Measurements from ENCODE around the gene SF3B4. TPM values are rescaled to one million over a fixed set of nuclear protein-coding genes. Genes with fewer than 3 reads are reported as not detected.

SF3B4 gene
- total RNA-seq, 1 donor from 2014 or later: 72.2 TPM

GRCh38 chr1:149926296-149926695, 1.3 kb downstream of the SF3B4 start:
- H3K9me3 Mint-ChIP-seq: no peaks in the 10 kb centered on the region
- no peaks in the 10 kb centered on the region for H3K27me3 Mint-ChIP-seq
- peaks cover 17% of the 10 kb centered on the region for H3K4me1 Mint-ChIP-seq (ENCODE audit: unreplicated experiment)
- no peak overlapping the region for H3K27ac Mint-ChIP-seq
- peak overlapping the region; percentile 99 for H3K4me3 Mint-ChIP-seq
- no peak for DNase-seq (ENCODE audit: extremely low spot score, unreplicated experiment)
- H3K36me3 Mint-ChIP-seq: peaks cover 41% of the 10 kb centered on the region
- TF ChIP-seq CTCF (conservative IDR thresholded peaks at IDR 0.05): no peak

GRCh38 chr1:149925751-149926150, 1.9 kb downstream of the SF3B4 start:
- Mint-ChIP-seq H3K4me1 (ENCODE audit: unreplicated experiment) (peaks cover 17% of the 10 kb centered on the region), H3K27ac (no peak overlapping the region), H3K9me3 (no peaks in the 10 kb centered on the region), H3K27me3 (no peaks in the 10 kb centered on the region), H3K36me3 (peaks cover 37% of the 10 kb centered on the region), H3K4me3 (peak overlapping the region; percentile 73)
- DNase-seq (ENCODE audit: extremely low spot score, unreplicated experiment): no peak
- TF ChIP-seq CTCF (conservative IDR thresholded peaks at IDR 0.05): no peak

GRCh38 chr1:149925345-149925744, 2.3 kb downstream of the SF3B4 start:
- Mint-ChIP-seq H3K4me3 (peak overlapping the region; percentile 73), H3K27ac (peak overlapping the region; percentile 30), H3K27me3 (no peaks in the 10 kb centered on the region), H3K9me3 (no peaks in the 10 kb centered on the region), H3K36me3 (peaks cover 33% of the 10 kb centered on the region), H3K4me1 (ENCODE audit: unreplicated experiment) (peaks cover 17% of the 10 kb centered on the region)
- no peak for DNase-seq (ENCODE audit: extremely low spot score, unreplicated experiment)
- no peak for TF ChIP-seq CTCF (conservative IDR thresholded peaks at IDR 0.05)

GRCh38 chr1:149923626-149924025, 4.0 kb downstream of the SF3B4 start:
- Mint-ChIP-seq H3K27me3 (no peaks in the 10 kb centered on the region), H3K27ac (no peak overlapping the region), H3K4me1 (ENCODE audit: unreplicated experiment) (peaks cover 16% of the 10 kb centered on the region), H3K9me3 (no peaks in the 10 kb centered on the region), H3K36me3 (peaks cover 31% of the 10 kb centered on the region), H3K4me3 (peak overlapping the region; percentile 14)
- TF ChIP-seq CTCF (conservative IDR thresholded peaks at IDR 0.05): no peak
- no peak for DNase-seq (ENCODE audit: extremely low spot score, unreplicated experiment)

GRCh38 chr1:149917571-149918144, 9.9 kb downstream of the SF3B4 start, which contains the start of gene SV2A:
Gene SV2A (minus strand): TSS chr1:149917844. CDS start chr1:149913840, 4,004 bp downstream.
- Mint-ChIP-seq H3K27me3 (peaks cover 4% of the 10 kb centered on the region), H3K27ac (no peak within 1 kb of the TSS), H3K4me3 (peak within 1 kb of the TSS; percentile 93), H3K36me3 (peaks cover 4% of the 10 kb centered on the region), H3K4me1 (ENCODE audit: unreplicated experiment) (peaks cover 13% of the 10 kb centered on the region), H3K9me3 (no peaks in the 10 kb centered on the region)
- no peak for TF ChIP-seq CTCF (conservative IDR thresholded peaks at IDR 0.05)
- no peak for DNase-seq (ENCODE audit: extremely low spot score, unreplicated experiment)
